HG03565 (cell line): ENCODE results near the gene ANKRD23.
A peak's percentile ranks its signal among the peaks of the same experiment; 100 is the strongest.
"Not testable (repeated sequence)": the region's sequence is repeated elsewhere in the genome, so short reads cannot be mapped to it uniquely, and the experiment has no call there.

Source experiments
- ATAC-seq: cut with Tn5 transposase; IDR thresholded peaks from one replicate; pipeline ENCODE4 v1.9.1; 2021; ENCODE audit warnings: mild to moderate bottlenecking, moderate library complexity; ENCODE audit not compliant: unreplicated experiment

Gene ANKRD23

GRCh38 chr2:96819128-96819875 is 24.5 kb downstream of the ANKRD23 start:
- no peak for ATAC-seq

- ATAC-seq = no peak
Measured at GRCh38 chr2:96817882-96818281, 25.9 kb downstream of the ANKRD23 start.

- no peak for ATAC-seq
Measured at GRCh38 chr2:96816836-96817702, 26.8 kb downstream of the ANKRD23 start.

- peak; percentile 60 for ATAC-seq
Measured at GRCh38 chr2:96816127-96816835, 27.5 kb downstream of the ANKRD23 start, which contains the start of gene CNNM3. TSS of gene CNNM3 (plus strand) at chr2:96816268. CDS start at chr2:96816278, 10 bp downstream.

GRCh38 chr2:96815326-96816126 is 28.3 kb downstream of the ANKRD23 start:
- no peak for ATAC-seq

- no peak for ATAC-seq
Measured at GRCh38 chr2:96813656-96814055, 30.2 kb downstream of the ANKRD23 start.

GRCh38 chr2:96811917-96812316 is 31.9 kb downstream of the ANKRD23 start:
- ATAC-seq = no peak

- ATAC-seq = no peak
Measured at GRCh38 chr2:96810783-96811192, 33.0 kb downstream of the ANKRD23 start.

- no peak for ATAC-seq
Measured at GRCh38 chr2:96809951-96810782, 33.7 kb downstream of the ANKRD23 start.

GRCh38 chr2:96809216-96809882 is 34.5 kb downstream of the ANKRD23 start:
- no peak for ATAC-seq

GRCh38 chr2:96808176-96808837 is 35.5 kb downstream of the ANKRD23 start:
- ATAC-seq = no peak

GRCh38 chr2:96807127-96807471 is 36.7 kb downstream of the ANKRD23 start:
- ATAC-seq = no peak

- ATAC-seq = no peak
Measured at GRCh38 chr2:96806468-96807126, 37.2 kb downstream of the ANKRD23 start.

GRCh38 chr2:96805946-96806345 is 37.9 kb downstream of the ANKRD23 start:
- ATAC-seq = not testable (repeated sequence)

GRCh38 chr2:96804986-96805385 is 38.8 kb downstream of the ANKRD23 start:
- no peak for ATAC-seq

- no peak for ATAC-seq
Measured at GRCh38 chr2:96802721-96803120, 41.1 kb downstream of the ANKRD23 start.

- no peak for ATAC-seq
Measured at GRCh38 chr2:96801786-96802595, 41.8 kb downstream of the ANKRD23 start.
